CD14-positive monocyte (primary cell): ENCODE results near the gene C3orf20. TPM values are rescaled to one million over a fixed set of nuclear protein-coding genes. Genes with fewer than 3 reads are reported as not detected.

Experiments used
- DNase-seq, 3 donors: peaks; one replicate each; pipeline ENCODE4 v3.0.0-alpha.2; 2011 to 2022
- H2AFZ ChIP-seq: 2 replicates; pipeline ENCODE4 v1.6.0; 2012; ENCODE audit warnings: mild to moderate bottlenecking, low read depth, low read length, inconsistent platforms; ENCODE audit not compliant: insufficient read depth, poor library complexity, severe bottlenecking
- H3K27ac ChIP-seq, 2 donors: 1 replicate in 1 of 2; 2 replicates in 1 of 2; pipeline ENCODE4 v1.5.1; 2012 to 2013; ENCODE audit warnings: low read length in 2 of 2, control low read depth in 1 of 2, inconsistent platforms in 1 of 2, low read depth in 1 of 2, mild to moderate bottlenecking in 1 of 2
- H3K27me3 ChIP-seq, 2 donors: one replicate each; pipeline versions ENCODE4 v1.6.0 to v1.6.1; 2011 to 2013; ENCODE audit warnings: low read length in 2 of 2; ENCODE audit not compliant: control insufficient read depth in 2 of 2, insufficient read depth in 2 of 2
- H3K36me3 ChIP-seq, 2 donors: replicated peaks in 1 of 2; 1 replicate in 1 of 2; 2 replicates in 1 of 2; pipeline versions ENCODE4 v1.5.1 to v1.6.1; 2012 to 2013; ENCODE audit warnings: low read length in 2 of 2, control low read depth in 1 of 2, inconsistent platforms in 1 of 2, mild to moderate bottlenecking in 1 of 2; ENCODE audit not compliant: insufficient read depth in 2 of 2, control insufficient read depth in 1 of 2
- H3K4me1 ChIP-seq, 2 donors: 1 replicate in 1 of 2; 2 replicates in 1 of 2; pipeline versions ENCODE4 v1.5.1 to v1.6.1; 2012 to 2013; ENCODE audit warnings: low read length in 2 of 2, control low read depth in 1 of 2, inconsistent platforms in 1 of 2, mild to moderate bottlenecking in 1 of 2, moderate library complexity in 1 of 2; ENCODE audit not compliant: insufficient read depth in 2 of 2, control insufficient read depth in 1 of 2
- H3K4me2 ChIP-seq: replicated peaks from 2 replicates; pipeline ENCODE3; 2012; ENCODE audit warnings: low read length, moderate library complexity, mild to moderate bottlenecking; ENCODE audit not compliant: poor library complexity, severe bottlenecking; ENCODE audit errors: extremely low read depth
- H3K4me3 ChIP-seq, 3 experiments: fragments of 200-600 bp in 1 of 3; sonication (generic) in 1 of 3; replicated peaks in 1 of 3; 1 replicate in 2 of 3; 2 replicates in 1 of 3; pipeline ENCODE4 v1.5.1; 2011 to 2013; ENCODE audit warnings: low read length in 3 of 3, mild to moderate bottlenecking in 3 of 3, control low read depth in 2 of 3, low read depth in 2 of 3, inconsistent platforms in 1 of 3, moderate library complexity in 1 of 3
- H3K79me2 ChIP-seq: 2 replicates; pipeline ENCODE4 v1.6.0; 2012; ENCODE audit warnings: mild to moderate bottlenecking, control low read depth, inconsistent platforms, low read length, moderate library complexity; ENCODE audit not compliant: insufficient read depth
- H3K9ac ChIP-seq: 2 replicates; pipeline ENCODE4 v1.6.0; 2017; ENCODE audit warnings: low read length, mild to moderate bottlenecking; ENCODE audit not compliant: insufficient read depth, poor library complexity, severe bottlenecking
- H3K9me3 ChIP-seq, 2 donors: replicated peaks in 1 of 2; 1 replicate in 1 of 2; 2 replicates in 1 of 2; pipeline versions ENCODE4 v1.5.1 to v1.6.1; 2012 to 2013; ENCODE audit warnings: low read length in 2 of 2, control low read depth in 1 of 2; ENCODE audit not compliant: control insufficient read depth in 1 of 2, insufficient read depth in 1 of 2
- H4K20me1 ChIP-seq: 2 replicates; pipeline ENCODE4 v1.6.0; 2012; ENCODE audit warnings: mild to moderate bottlenecking, low read length, control low read depth, moderate library complexity; ENCODE audit not compliant: insufficient read depth
- H3K27ac Mint-ChIP-seq, 7 donors: one replicate each; pipeline ENCODE4 v1.8.0; 2020; ENCODE audit warnings: mild to moderate bottlenecking in 7 of 7, mixed read lengths in 7 of 7, moderate library complexity in 6 of 7, inconsistent platforms in 2 of 7
- H3K27me3 Mint-ChIP-seq, 3 donors: one replicate each; pipeline ENCODE4 v1.8.0; 2021 to 2022; ENCODE audit warnings: low read depth in 3 of 3, mild to moderate bottlenecking in 3 of 3, mixed read lengths in 3 of 3, moderate library complexity in 3 of 3, inconsistent platforms in 1 of 3
- H3K36me3 Mint-ChIP-seq, 2 donors: one replicate each; pipeline ENCODE4 v1.8.0; 2020; ENCODE audit warnings: mixed read lengths in 2 of 2, inconsistent platforms in 1 of 2, mild to moderate bottlenecking in 1 of 2
- H3K4me1 Mint-ChIP-seq: one replicate; pipeline ENCODE4 v1.8.0; 2020; ENCODE audit warnings: mild to moderate bottlenecking, mixed read lengths
- H3K4me3 Mint-ChIP-seq, 2 donors: one replicate each; pipeline ENCODE4 v1.8.0; 2020; ENCODE audit warnings: mild to moderate bottlenecking in 2 of 2, mixed read lengths in 2 of 2, moderate library complexity in 1 of 2
- H3K9me3 Mint-ChIP-seq, 7 donors: one replicate each; pipeline ENCODE4 v1.8.0; 2020 to 2022; ENCODE audit warnings: mixed read lengths in 7 of 7, mild to moderate bottlenecking in 6 of 7, moderate library complexity in 6 of 7, inconsistent platforms in 2 of 7
- CTCF ChIP-seq: fragments of 200-600 bp; IDR thresholded peaks from one replicate; pipeline ENCODE4 v1.8.0; 2022; ENCODE audit warnings: antibody characterized with exemption, mild to moderate bottlenecking
- WGBS: methylation state at CpG from one replicate; pipeline ENCODE4 v1.1.5; 2013; ENCODE audit warnings: missing lambda C conversion rate; ENCODE audit not compliant: insufficient coverage; 5-methylcytosine and 5-hydroxymethylcytosine counted together
- intact Hi-C, 2 donors: fragments of 100-400 bp; cut with micrococcal nuclease; formaldehyde crosslinking; loops; one replicate each; pipeline versions ENCODE4 v1.15.0 to v1.15.1; 2023
- polyA plus RNA-seq, 3 donors: library from polyadenylated mRNA; depleted of rRNA in 1 of 3; unstranded in 2 of 3; stranded (reverse) in 1 of 3; fragments of 300-500 nt in 2 of 3; fragments of >200 nt in 1 of 3; fragmentation: Illumina TruSeq in 2 of 3; gene quantifications; 1 replicate in 2 of 3; 2 replicates in 1 of 3; pipeline ENCODE4 v1.2.3, GENCODE V29; 2012 to 2021

Gene C3orf20
- polyA plus RNA-seq, 3 donors = 0.11 TPM; not detected in 2

GRCh38 chr3:14684447-14684846 is 9.5 kb downstream of the C3orf20 start:
- Histone ChIP-seq H3K79me2 (no peaks in the 10 kb centered on the region), H4K20me1 (no peaks in the 10 kb centered on the region), H3K27me3 (no peaks in the 10 kb centered on the region), H3K36me3 (no peaks in the 10 kb centered on the region), H3K4me3 (no peak overlapping the region), H3K27ac (no peak overlapping the region), H2AFZ (no peak overlapping the region), H3K4me2 (no peak overlapping the region), H3K9ac (no peak overlapping the region), H3K4me1 (peaks cover 14 to 19% of the 10 kb centered on the region in 2 donors), H3K9me3 (no peaks in the 10 kb centered on the region)
- 94% methylated on average over 3 of the region's 4 CpGs for WGBS
- TF ChIP-seq CTCF = no peak
- peaks cover 29% of the 10 kb centered on the region for H3K4me1 Mint-ChIP-seq
- H3K9me3 Mint-ChIP-seq = peaks cover 0 to 6% (median 4%) of the 10 kb centered on the region in 7 donors
- DNase-seq = no peak
- intact Hi-C loops = no loop called here
- peaks cover 0 to under 1% of the 10 kb centered on the region in 2 donors for H3K36me3 Mint-ChIP-seq
- peaks cover 0 to 9% (median 1%) of the 10 kb centered on the region in 3 donors for H3K27me3 Mint-ChIP-seq
- H3K4me3 Mint-ChIP-seq = no peak overlapping the region
- no peak overlapping the region for H3K27ac Mint-ChIP-seq

GRCh38 chr3:14685179-14685578 is 10.2 kb downstream of the C3orf20 start:
- H3K4me3 Mint-ChIP-seq = no peak overlapping the region
- H3K9ac ChIP-seq = no peak overlapping the region
- H3K4me1 Mint-ChIP-seq = peaks cover 36% of the 10 kb centered on the region
- H3K36me3 Mint-ChIP-seq = no peaks in the 10 kb centered on the region
- H3K79me2 ChIP-seq = no peaks in the 10 kb centered on the region
- peaks cover 0 to 4% (median 1%) of the 10 kb centered on the region in 7 donors for H3K9me3 Mint-ChIP-seq
- no peaks in the 10 kb centered on the region for H3K36me3 ChIP-seq
- no peak overlapping the region for H3K27ac ChIP-seq
- no peaks in the 10 kb centered on the region for H3K9me3 ChIP-seq
- no peak for DNase-seq
- intact Hi-C loops = no loop called here
- no peaks in the 10 kb centered on the region for H4K20me1 ChIP-seq
- H3K27ac Mint-ChIP-seq = peak overlapping the region in 1 of 7 donors; percentile 4
- H3K4me3 ChIP-seq = no peak overlapping the region
- TF ChIP-seq CTCF = no peak
- peaks cover 22 to 26% of the 10 kb centered on the region in 2 donors for H3K4me1 ChIP-seq
- peaks cover 0 to 10% (median 1%) of the 10 kb centered on the region in 3 donors for H3K27me3 Mint-ChIP-seq
- no peak overlapping the region for H2AFZ ChIP-seq
- H3K27me3 ChIP-seq = no peaks in the 10 kb centered on the region
- no CpG with 5 or more reads among the region's 4 CpGs for WGBS
- no peak overlapping the region for H3K4me2 ChIP-seq
